ENCODE measurements around the gene PHRF1. TPM values are rescaled to one million over a fixed set of nuclear protein-coding genes. Genes with fewer than 3 reads are reported as not detected.

The PHRF1 gene
- total RNA-seq, 3 donors from 2014 or later (not counting 1 experiment from before 2014, with no cell fraction given), result 46.1 to 52.0 (median 46.9) TPM

DNA sequence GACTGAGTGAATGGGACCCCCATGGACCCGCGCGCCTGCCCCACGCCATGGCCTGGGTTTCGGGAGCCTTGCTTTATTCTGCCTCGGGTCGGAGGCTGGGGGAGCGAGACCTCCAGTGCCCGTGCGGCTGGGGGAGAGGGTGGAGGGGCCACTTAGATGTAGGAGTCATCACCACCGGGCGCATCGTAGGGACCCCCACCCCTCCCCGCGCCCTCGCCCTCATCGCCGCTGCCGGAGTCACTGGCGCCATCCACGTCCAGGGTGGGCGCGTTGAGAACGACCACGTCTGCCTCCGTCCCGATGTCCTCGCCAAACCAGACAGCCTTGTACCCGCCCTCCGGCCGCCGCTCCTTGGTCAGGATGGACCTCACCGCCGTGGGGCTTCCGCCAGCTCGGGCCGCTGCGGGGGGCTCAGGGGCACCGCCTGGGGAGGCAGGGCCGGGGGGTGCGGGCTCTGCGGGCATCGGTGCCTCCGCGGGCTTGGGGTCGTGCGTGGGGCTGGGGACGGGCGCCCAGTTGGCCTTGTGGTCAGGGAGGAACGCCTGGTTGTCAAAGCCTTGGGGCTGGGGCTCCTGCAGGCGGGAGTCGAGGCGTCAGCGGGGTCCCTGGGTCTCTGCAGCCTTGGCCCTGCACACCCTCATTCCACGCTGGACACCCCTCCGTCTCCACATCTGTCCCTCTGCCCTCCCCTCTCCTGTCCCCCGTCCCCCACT is 41.1 kb downstream of the PHRF1 start:
- ATAC-seq (no peak), DNase-seq (no peak)
- Mint-ChIP-seq H3K9me3 (no peaks in the 10 kb centered on the region), H3K4me3 (no peak overlapping the region), H3K4me1 (peaks cover 1 to 18% of the 10 kb centered on the region in 2 donors), H3K36me3 (no peaks in the 10 kb centered on the region), H3K27ac (peak overlapping the region in 1 of 2 donors; percentile 89), H3K27me3 (ENCODE audit: low read depth in 2 of 2) (no peaks in the 10 kb centered on the region)
- 88% methylated on average over 57 of the region's 57 CpGs for WGBS (ENCODE audit: insufficient coverage)
- intact Hi-C loops (cut with micrococcal nuclease), result loop anchor here (5.0 to 10.0 kb wide), 2 partner anchors 40 to 107 kb away; partner anchors contain the start of gene PHRF1
- no peaks in the 10 kb centered on the region for H3K9me3 ChIP-seq (ENCODE audit: control insufficient read depth, insufficient read depth, low read length)
- H3K4me1 ChIP-seq (ENCODE audit: control insufficient read depth, insufficient read depth, low read length), result peaks cover 39% of the 10 kb centered on the region
- peaks cover 18% of the 10 kb centered on the region for H3K36me3 ChIP-seq (ENCODE audit: control insufficient read depth, insufficient read depth, low read length)
- no peak overlapping the region for H3K27ac ChIP-seq (ENCODE audit: low read length)
- H3K4me3 ChIP-seq (ENCODE audit: low read length), result no peak overlapping the region
- TF ChIP-seq, protein P1, sequence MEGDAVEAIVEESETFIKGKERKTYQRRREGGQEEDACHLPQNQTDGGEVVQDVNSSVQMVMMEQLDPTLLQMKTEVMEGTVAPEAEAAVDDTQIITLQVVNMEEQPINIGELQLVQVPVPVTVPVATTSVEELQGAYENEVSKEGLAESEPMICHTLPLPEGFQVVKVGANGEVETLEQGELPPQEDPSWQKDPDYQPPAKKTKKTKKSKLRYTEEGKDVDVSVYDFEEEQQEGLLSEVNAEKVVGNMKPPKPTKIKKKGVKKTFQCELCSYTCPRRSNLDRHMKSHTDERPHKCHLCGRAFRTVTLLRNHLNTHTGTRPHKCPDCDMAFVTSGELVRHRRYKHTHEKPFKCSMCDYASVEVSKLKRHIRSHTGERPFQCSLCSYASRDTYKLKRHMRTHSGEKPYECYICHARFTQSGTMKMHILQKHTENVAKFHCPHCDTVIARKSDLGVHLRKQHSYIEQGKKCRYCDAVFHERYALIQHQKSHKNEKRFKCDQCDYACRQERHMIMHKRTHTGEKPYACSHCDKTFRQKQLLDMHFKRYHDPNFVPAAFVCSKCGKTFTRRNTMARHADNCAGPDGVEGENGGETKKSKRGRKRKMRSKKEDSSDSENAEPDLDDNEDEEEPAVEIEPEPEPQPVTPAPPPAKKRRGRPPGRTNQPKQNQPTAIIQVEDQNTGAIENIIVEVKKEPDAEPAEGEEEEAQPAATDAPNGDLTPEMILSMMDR (IDR thresholded peaks at IDR 0.05), result no peak
- H3K27me3 ChIP-seq (ENCODE audit: control insufficient read depth, insufficient read depth, low read length), result no peaks in the 10 kb centered on the region

DNA sequence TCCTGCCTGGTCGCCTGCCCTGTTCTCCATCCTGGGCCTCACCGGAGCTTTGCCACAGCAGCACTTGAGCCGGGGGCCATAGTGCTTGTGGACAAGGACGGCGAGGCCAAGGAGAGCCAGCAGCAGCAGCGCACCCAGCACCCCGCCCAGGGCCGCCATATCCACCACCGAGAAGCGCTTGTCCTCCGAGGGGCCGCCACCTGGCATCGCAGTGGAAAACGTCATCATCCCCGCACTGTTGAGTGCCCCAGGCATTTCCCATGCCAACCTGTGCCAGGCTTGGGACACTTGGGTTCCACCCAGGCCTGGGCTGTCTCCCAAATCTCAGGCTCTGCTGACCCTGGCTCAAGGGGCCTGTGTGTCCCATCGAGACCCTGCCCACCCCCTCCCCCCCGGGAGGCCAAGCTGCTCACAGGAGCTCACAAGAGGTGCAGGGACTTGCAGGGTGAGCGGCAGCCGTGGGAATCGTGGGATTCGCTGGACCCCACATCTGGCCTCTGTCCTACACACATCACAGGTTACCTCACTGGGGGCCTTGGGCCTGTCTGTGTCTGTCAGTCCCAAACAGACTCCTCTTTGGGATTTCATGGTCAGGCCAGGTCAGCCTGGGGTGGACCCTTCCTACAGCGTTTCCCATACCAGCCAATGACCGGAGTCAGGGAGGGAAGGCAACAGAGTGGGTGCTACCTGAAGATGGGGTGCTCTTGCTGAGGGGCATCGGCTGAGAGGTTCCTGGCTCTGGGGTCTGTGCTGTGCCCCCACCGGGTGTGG is 41.8 kb downstream of the PHRF1 start:
- Mint-ChIP-seq H3K27me3 (ENCODE audit: low read depth in 2 of 2) (no peaks in the 10 kb centered on the region), H3K9me3 (no peaks in the 10 kb centered on the region), H3K4me1 (peaks cover 0 to 17% of the 10 kb centered on the region in 2 donors), H3K27ac (peak overlapping the region in 1 of 2 donors; percentile 47), H3K36me3 (no peaks in the 10 kb centered on the region), H3K4me3 (no peak overlapping the region)
- peaks cover 34% of the 10 kb centered on the region for H3K4me1 ChIP-seq (ENCODE audit: control insufficient read depth, insufficient read depth, low read length)
- no peak overlapping the region for H3K4me3 ChIP-seq (ENCODE audit: low read length)
- H3K27ac ChIP-seq (ENCODE audit: low read length), result no peak overlapping the region
- no peak for ATAC-seq
- TF ChIP-seq, protein P1 (IDR thresholded peaks at IDR 0.05), result no peak
- H3K36me3 ChIP-seq (ENCODE audit: control insufficient read depth, insufficient read depth, low read length), result peaks cover 11% of the 10 kb centered on the region
- WGBS (ENCODE audit: insufficient coverage), result 91% methylated on average over 25 of the region's 25 CpGs
- H3K27me3 ChIP-seq (ENCODE audit: control insufficient read depth, insufficient read depth, low read length), result no peaks in the 10 kb centered on the region
- intact Hi-C loops (cut with micrococcal nuclease), result loop anchor here (5.0 to 10.0 kb wide), 2 partner anchors 41 to 107 kb away; partner anchors contain the start of gene PHRF1
- H3K9me3 ChIP-seq (ENCODE audit: control insufficient read depth, insufficient read depth, low read length), result no peaks in the 10 kb centered on the region
- DNase-seq, result no peak

DNA sequence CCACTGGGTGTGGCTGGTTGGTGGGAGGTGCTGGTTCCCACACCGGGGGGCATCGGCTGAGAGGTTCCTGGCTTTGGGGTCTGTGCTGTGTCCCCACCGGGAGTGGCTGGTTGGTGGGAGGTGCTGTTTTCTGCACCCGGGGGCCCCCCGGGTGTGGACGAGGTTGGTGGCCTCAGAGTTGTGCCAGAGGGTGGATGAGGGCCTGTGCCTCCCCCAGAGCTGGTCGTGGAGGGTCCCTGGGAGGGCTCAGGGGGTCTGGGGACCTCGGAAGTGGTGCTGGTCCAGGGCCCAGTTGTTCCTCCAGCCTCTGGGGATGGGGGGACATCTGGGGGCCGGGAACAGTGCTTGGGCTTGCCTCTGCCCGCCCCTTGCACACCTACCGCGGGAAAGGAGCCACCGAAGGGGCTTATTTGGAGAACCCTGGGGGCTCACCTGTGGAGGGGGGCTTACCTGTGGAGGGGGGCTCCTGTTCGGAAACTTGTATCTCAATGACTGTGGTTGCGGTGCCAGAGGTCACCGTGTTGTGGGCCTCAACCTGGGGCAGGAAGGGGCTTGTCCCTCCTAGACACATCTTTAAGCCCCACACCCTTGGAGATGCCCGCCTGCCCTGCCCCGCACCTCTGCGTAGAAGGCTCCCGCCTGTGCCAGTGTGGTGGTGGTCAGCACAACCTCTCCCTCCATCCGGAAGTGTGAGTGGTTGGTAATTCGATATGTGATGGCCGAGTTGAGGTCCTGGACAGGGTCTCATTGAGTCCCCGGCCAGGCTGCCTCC is 42.8 kb downstream of the PHRF1 start:
- DNase-seq (no peak), ATAC-seq (no peak)
- TF ChIP-seq, protein P1 (IDR thresholded peaks at IDR 0.05), result no peak
- H3K9me3 Mint-ChIP-seq, result no peaks in the 10 kb centered on the region
- peaks cover 0 to 3% of the 10 kb centered on the region in 2 donors for H3K27me3 Mint-ChIP-seq (ENCODE audit: low read depth in 2 of 2)
- 92% methylated on average over 20 of the region's 24 CpGs for WGBS (ENCODE audit: insufficient coverage)
- peak overlapping the region in 1 of 2 donors; percentile 47 for H3K27ac Mint-ChIP-seq
- H3K27ac ChIP-seq (ENCODE audit: low read length), result no peak overlapping the region
- H3K4me3 Mint-ChIP-seq, result no peak overlapping the region
- H3K27me3 ChIP-seq (ENCODE audit: control insufficient read depth, insufficient read depth, low read length), result no peaks in the 10 kb centered on the region
- intact Hi-C loops (cut with micrococcal nuclease), result loop anchor here (5.0 to 10.0 kb wide), 2 partner anchors 42 to 106 kb away; partner anchors contain the start of gene PHRF1
- H3K9me3 ChIP-seq (ENCODE audit: control insufficient read depth, insufficient read depth, low read length), result no peaks in the 10 kb centered on the region
- H3K4me1 Mint-ChIP-seq, result peaks cover 0 to 16% of the 10 kb centered on the region in 2 donors
- peaks cover 26% of the 10 kb centered on the region for H3K4me1 ChIP-seq (ENCODE audit: control insufficient read depth, insufficient read depth, low read length)
- H3K36me3 ChIP-seq (ENCODE audit: control insufficient read depth, insufficient read depth, low read length), result peaks cover 6% of the 10 kb centered on the region
- H3K36me3 Mint-ChIP-seq, result no peaks in the 10 kb centered on the region
- H3K4me3 ChIP-seq (ENCODE audit: low read length), result no peak overlapping the region

All from natural killer cell (primary cell).